Endothelial cell of umbilical vein (primary cell): ENCODE measurements around the gene PRKAB1. TPM values are rescaled to one million over a fixed set of nuclear protein-coding genes. Genes with fewer than 3 reads are reported as not detected.

Experiments
- BruUV-seq: library from RNA; stranded (reverse); fragments of 400-500 nt; replicated peaks from 2 replicates; lab custom pipeline; 2021; lab: Mats Ljungman, UMichigan
- CTCF ChIA-PET: fragments of 300-600, 350-600 bp; sonication (Branson Sonifier 250); formaldehyde crosslinking; loops from one replicate; lab custom pipeline; 2021; ENCODE audit warnings: antibody characterized with exemption, inconsistent platforms; lab: Charles Lee
- POLR2A ChIA-PET: fragments of 300-600, 350-600 bp; sonication (Branson Sonifier 250); formaldehyde crosslinking; loops from one replicate; lab custom pipeline; 2021; ENCODE audit warnings: antibody characterized with exemption, inconsistent platforms; lab: Charles Lee
- DNase-seq: peaks from one replicate; pipeline ENCODE4 v3.0.0-alpha.2; 2011; ENCODE audit warnings: low read depth, low spot score
- FAIRE-seq: peaks from 2 replicates; lab custom pipeline; 2011; peaks lifted over from hg19 to GRCh38; lab: Jason Lieb, UNC
- H2AFZ ChIP-seq: 2 replicates; pipeline ENCODE4 v1.6.0; 2012; ENCODE audit warnings: low read depth, low read length, control low read depth, inconsistent platforms
- H3K27ac ChIP-seq: 2 replicates; pipeline ENCODE4 v1.5.1; 2011; ENCODE audit warnings: low read depth, mild to moderate bottlenecking, control low read depth, low read length, moderate library complexity; ENCODE audit not compliant: insufficient read depth
- H3K27me3 ChIP-seq, 2 experiments: 2 replicates each; pipeline versions ENCODE4 v1.6.0 to v1.6.1; 2011; ENCODE audit warnings: low read length in 2 of 2, mixed read lengths in 1 of 2; ENCODE audit not compliant: control insufficient read depth in 2 of 2, insufficient read depth in 2 of 2
- H3K36me3 ChIP-seq, 2 experiments: 2 replicates in 1 of 2; 3 replicates in 1 of 2; pipeline ENCODE4 v1.5.1; 2011; ENCODE audit warnings: low read length in 2 of 2, mild to moderate bottlenecking in 1 of 2, moderate library complexity in 1 of 2; ENCODE audit not compliant: control insufficient read depth in 2 of 2, insufficient read depth in 2 of 2; ENCODE audit errors: extremely low read depth in 1 of 2
- H3K4me1 ChIP-seq: 3 replicates; pipeline ENCODE4 v1.5.1; 2011; ENCODE audit warnings: mild to moderate bottlenecking, low read length; ENCODE audit not compliant: control insufficient read depth, insufficient read depth; ENCODE audit errors: extremely low read depth
- H3K4me2 ChIP-seq: 2 replicates; pipeline ENCODE4 v1.6.1; 2011; ENCODE audit warnings: low read length, control low read depth, mixed read lengths; ENCODE audit not compliant: insufficient read depth
- H3K4me3 ChIP-seq, 3 experiments: fragments of 200-600 bp in 1 of 3; sonication (generic), shearing (Covaris generic) in 1 of 3; replicated peaks in 1 of 3; 2 replicates each; pipeline ENCODE4 v1.5.1; 2011 to 2016; ENCODE audit warnings: control low read depth in 3 of 3, low read length in 3 of 3, mild to moderate bottlenecking in 2 of 3, inconsistent platforms in 1 of 3, low read depth in 1 of 3, moderate library complexity in 1 of 3; ENCODE audit not compliant: insufficient read depth in 1 of 3
- H3K79me2 ChIP-seq: 2 replicates; pipeline ENCODE4 v1.6.0; 2012; ENCODE audit warnings: low read length, inconsistent platforms; ENCODE audit not compliant: control insufficient read depth, insufficient read depth
- H3K9ac ChIP-seq: replicated peaks from 2 replicates; pipeline ENCODE3; 2011; ENCODE audit warnings: low read length, control low read depth; ENCODE audit not compliant: insufficient read depth; ENCODE audit errors: extremely low read depth
- H3K9me1 ChIP-seq: replicated peaks from 3 replicates; pipeline ENCODE4 v1.6.0; 2011; ENCODE audit warnings: mild to moderate bottlenecking, low read length; ENCODE audit not compliant: control insufficient read depth, insufficient read depth; ENCODE audit errors: extremely low read depth
- H3K9me3 ChIP-seq: replicated peaks from 2 replicates; pipeline ENCODE4 v1.5.1; 2012; ENCODE audit warnings: low read length, inconsistent platforms; ENCODE audit not compliant: control insufficient read depth, insufficient read depth
- H4K20me1 ChIP-seq: replicated peaks from 2 replicates; pipeline ENCODE3; 2011; ENCODE audit warnings: mild to moderate bottlenecking, low read length; ENCODE audit not compliant: control insufficient read depth, insufficient read depth; ENCODE audit errors: extremely low read depth
- CTCF ChIP-seq, 2 donors: IDR thresholded peaks; 1 replicate in 1 of 2; 2 replicates in 1 of 2; pipeline ENCODE4 v1.5.1; 2011; ENCODE audit warnings: low read length in 2 of 2, mild to moderate bottlenecking in 2 of 2, moderate library complexity in 2 of 2, control low read depth in 1 of 2, inconsistent platforms in 1 of 2, low read depth in 1 of 2; ENCODE audit not compliant: insufficient read depth in 1 of 2; ENCODE audit errors: extremely low read depth in 1 of 2
- EZH2 ChIP-seq: IDR thresholded peaks from 2 replicates; pipeline ENCODE4 v1.6.1; 2012; ENCODE audit warnings: borderline replicate concordance, low read depth, mild to moderate bottlenecking, moderate library complexity, low read length, inconsistent platforms; ENCODE audit not compliant: severe bottlenecking
- FOS ChIP-seq: IDR thresholded peaks from 2 replicates; pipeline ENCODE4 v1.6.1; 2011; ENCODE audit warnings: mild to moderate bottlenecking, low read length, moderate library complexity, borderline replicate concordance; ENCODE audit not compliant: insufficient read depth
- GATA2 ChIP-seq: IDR thresholded peaks from 2 replicates; pipeline ENCODE4 v1.7.0; 2011; ENCODE audit warnings: low read depth, mild to moderate bottlenecking, moderate library complexity, mixed read lengths, low read length; ENCODE audit not compliant: insufficient read length, insufficient read depth
- JUN ChIP-seq: IDR thresholded peaks from 2 replicates; pipeline ENCODE4 v1.6.1; 2011; ENCODE audit warnings: borderline replicate concordance, low read depth; ENCODE audit not compliant: insufficient read length, insufficient read depth
- MYC ChIP-seq: IDR thresholded peaks from one replicate; pipeline ENCODE4 v1.6.1; 2011; ENCODE audit warnings: mild to moderate bottlenecking, low read depth, low read length
- POLR2A ChIP-seq: IDR thresholded peaks from 2 replicates; pipeline ENCODE4 v1.6.1; 2012; ENCODE audit warnings: low read depth, mild to moderate bottlenecking, control low read depth, low read length
- POLR2AphosphoS5 ChIP-seq: IDR thresholded peaks from 2 replicates; pipeline ENCODE4 v1.6.1; 2012; ENCODE audit warnings: low read depth, mild to moderate bottlenecking, control low read depth, low read length, moderate library complexity; ENCODE audit not compliant: insufficient read depth
- dilution Hi-C: fragments of 300-500 bp; cut with MboI; formaldehyde crosslinking; loops from one replicate; pipeline ENCODE4 v1.15.0; 2019; ENCODE audit warnings: low sequenced_read_pairs; ENCODE audit not compliant: extremely low pct_ligation_motif_present
- intact Hi-C: fragments of 100-400 bp; cut with micrococcal nuclease; formaldehyde crosslinking; loops from one replicate; pipeline ENCODE4 v1.10.0; 2022
- polyA plus RNA-seq, 4 experiments: library from polyadenylated mRNA; depleted of rRNA in 3 of 4; stranded (reverse) in 3 of 4; unstranded in 1 of 4; fragments of >200 nt; gene quantifications; 2 replicates each; pipeline versions ENCODE4 v1.2.1 to v1.2.3, GENCODE V29; 2011 to 2012; ENCODE audit warnings: missing spikeins in 1 of 4
- total RNA-seq: library from RNA; stranded (reverse); gene quantifications from 2 replicates; pipeline ENCODE4 v1.2.3, GENCODE V29; 2021
- TF ChIP-seq, protein P1 (sequence below): IDR thresholded peaks from 2 replicates; pipeline ENCODE4 v1.6.1; 2011; ENCODE audit not compliant: insufficient read depth, insufficient read length

Gene PRKAB1
- total and polyA plus RNA-seq, 2 donors (not counting 3 experiments of a cell fraction or from before 2014, with no cell fraction given): 23.1 to 27.0 TPM

GRCh38 chr12:119684711-119685369 lies 16.9 kb downstream of the PRKAB1 start:
- H2AFZ ChIP-seq: no peak overlapping the region
- POLR2A ChIA-PET: no interaction called here
- intact Hi-C loops (no loop called here), dilution Hi-C loops (no loop called here)
- H3K4me1 ChIP-seq: no peaks in the 10 kb centered on the region
- no TSS peak for BruUV-seq
- H3K9me1 ChIP-seq: no peaks in the 10 kb centered on the region
- H3K36me3 ChIP-seq: peaks cover 2 to 12% of the 10 kb centered on the region in 2 experiments
- H3K27me3 ChIP-seq: no peaks in the 10 kb centered on the region
- no peaks in the 10 kb centered on the region for H3K9me3 ChIP-seq
- CTCF ChIA-PET: no interaction called here
- no peak overlapping the region for H3K27ac ChIP-seq
- H4K20me1 ChIP-seq: no peaks in the 10 kb centered on the region
- DNase-seq (no peak), FAIRE-seq (no peak)
- no peak overlapping the region for H3K9ac ChIP-seq
- H3K79me2 ChIP-seq: no peaks in the 10 kb centered on the region
- TF ChIP-seq POLR2AphosphoS5 (no peak), CTCF (IDR thresholded peaks at IDR 0.05; ENCODE audit: extremely low read depth in 1 of 2, insufficient read depth in 1 of 2, low read depth in 1 of 2, low read length in 2 of 2) (no peak), GATA2 (no peak), JUN (no peak), POLR2A (no peak), MYC (no peak), FOS (no peak), EZH2 (no peak)
- TF ChIP-seq, protein P1, sequence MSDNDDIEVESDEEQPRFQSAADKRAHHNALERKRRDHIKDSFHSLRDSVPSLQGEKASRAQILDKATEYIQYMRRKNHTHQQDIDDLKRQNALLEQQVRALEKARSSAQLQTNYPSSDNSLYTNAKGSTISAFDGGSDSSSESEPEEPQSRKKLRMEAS: no peak
- H3K4me3 ChIP-seq: no peak overlapping the region
- H3K4me2 ChIP-seq: no peak overlapping the region
